Endothelial cell (in vitro differentiated cells): Measurements from ENCODE around the gene BRMS1. TPM values are rescaled to one million over a fixed set of nuclear protein-coding genes. Genes with fewer than 3 reads are reported as not detected.

Experiments used
- DNase-seq: peaks from one replicate; pipeline ENCODE4 v3.0.0; 2021; ENCODE audit warnings: low spot score
- H3K27ac Mint-ChIP-seq: one replicate; pipeline ENCODE4 v1.8.0; 2021; ENCODE audit warnings: mixed read lengths, inconsistent platforms; ENCODE audit not compliant: unreplicated experiment
- H3K27me3 Mint-ChIP-seq: one replicate; pipeline ENCODE4 v1.8.0; 2021; ENCODE audit warnings: mild to moderate bottlenecking, moderate library complexity, mixed read lengths, inconsistent platforms; ENCODE audit not compliant: unreplicated experiment
- H3K36me3 Mint-ChIP-seq: one replicate; pipeline ENCODE4 v1.8.0; 2021; ENCODE audit warnings: mild to moderate bottlenecking, low read depth, mixed read lengths, inconsistent platforms; ENCODE audit not compliant: unreplicated experiment
- H3K4me1 Mint-ChIP-seq: one replicate; pipeline ENCODE4 v1.8.0; 2021; ENCODE audit warnings: mild to moderate bottlenecking, mixed read lengths, inconsistent platforms; ENCODE audit not compliant: unreplicated experiment
- H3K4me3 Mint-ChIP-seq: one replicate; pipeline ENCODE4 v1.8.0; 2021; ENCODE audit warnings: mild to moderate bottlenecking, mixed read lengths, inconsistent platforms; ENCODE audit not compliant: unreplicated experiment
- H3K9me3 Mint-ChIP-seq: one replicate; pipeline ENCODE4 v1.8.0; 2021; ENCODE audit warnings: mixed read lengths, inconsistent platforms; ENCODE audit not compliant: unreplicated experiment
- CTCF ChIP-seq: fragments of 200-600 bp; sonication (generic); IDR thresholded peaks from one replicate; pipeline ENCODE4 v1.5.0; 2021; ENCODE audit warnings: antibody characterized with exemption; ENCODE audit not compliant: unreplicated experiment
- total RNA-seq: library from RNA; stranded (reverse); fragmentation: NEBNext Ultra II Directional; extraction: Animal tissue kit (Norgen Biotek cat#: 25700); gene quantifications from one replicate; pipeline ENCODE4 v1.2.1, GENCODE V29; 2021; ENCODE audit not compliant: unreplicated experiment

Gene BRMS1
- total RNA-seq, 1 donor from 2014 or later, result 38.4 TPM

GRCh38 chr11:66365711-66366619, 21.1 kb upstream of the BRMS1 start:
- no peak for TF ChIP-seq CTCF

GRCh38 chr11:66365166-66365565, 20.3 kb upstream of the BRMS1 start:
- no peak for TF ChIP-seq CTCF
- Mint-ChIP-seq H3K36me3 (peaks cover 13% of the 10 kb centered on the region), H3K9me3 (no peaks in the 10 kb centered on the region), H3K27ac (no peak overlapping the region), H3K27me3 (peaks cover 13% of the 10 kb centered on the region), H3K4me3 (no peak overlapping the region), H3K4me1 (peaks cover 5% of the 10 kb centered on the region)
- no peak for DNase-seq

More at GRCh38 chr11:66365711-66366619, 21.1 kb upstream of the BRMS1 start:
- peaks cover 17% of the 10 kb centered on the region for H3K27me3 Mint-ChIP-seq
- H3K4me1 Mint-ChIP-seq, result peaks cover 8% of the 10 kb centered on the region
- H3K36me3 Mint-ChIP-seq, result peaks cover 14% of the 10 kb centered on the region
- no peaks in the 10 kb centered on the region for H3K9me3 Mint-ChIP-seq
- no peak overlapping the region for H3K4me3 Mint-ChIP-seq
- no peak for DNase-seq
- no peak overlapping the region for H3K27ac Mint-ChIP-seq

GRCh38 chr11:66363805-66364535, 19.1 kb upstream of the BRMS1 start:
- no peaks in the 10 kb centered on the region for H3K9me3 Mint-ChIP-seq
- peak; percentile 77 for DNase-seq
- peaks cover 11% of the 10 kb centered on the region for H3K27me3 Mint-ChIP-seq
- H3K36me3 Mint-ChIP-seq, result peaks cover 9% of the 10 kb centered on the region
- no peak overlapping the region for H3K4me3 Mint-ChIP-seq
- TF ChIP-seq CTCF, result peak; percentile 88
- H3K27ac Mint-ChIP-seq, result no peak overlapping the region
- H3K4me1 Mint-ChIP-seq, result no peaks in the 10 kb centered on the region

- no peak overlapping the region for H3K27ac Mint-ChIP-seq
- peaks cover 8% of the 10 kb centered on the region for H3K36me3 Mint-ChIP-seq
- H3K27me3 Mint-ChIP-seq, result peaks cover 10% of the 10 kb centered on the region
- DNase-seq, result no peak
- no peaks in the 10 kb centered on the region for H3K4me1 Mint-ChIP-seq
- no peak for TF ChIP-seq CTCF
- H3K4me3 Mint-ChIP-seq, result no peak overlapping the region
- H3K9me3 Mint-ChIP-seq, result no peaks in the 10 kb centered on the region
These were observed 18.3 kb upstream of the BRMS1 start for GRCh38 chr11:66363187-66363601.
